Uterus (tissue), 4 donors: ENCODE measurements around the gene PID1. TPM values are rescaled to one million over a fixed set of nuclear protein-coding genes. Genes with fewer than 3 reads are reported as not detected.

Experiments used
- DNase-seq, 2 donors: peaks; one replicate each; pipeline ENCODE4 v3.0.0-alpha.2; 2019 to 2020
- H3K27ac ChIP-seq, 2 donors: fragments of 200-600 bp; sonication (generic); 1 replicate in 1 of 2; 2 replicates in 1 of 2; pipeline ENCODE4 v1.5.1; 2016 to 2018
- H3K27me3 ChIP-seq, 2 donors: fragments of 200-600 bp; sonication (generic); one replicate each; pipeline ENCODE4 v1.5.1; 2018 to 2019; ENCODE audit warnings: control low read depth in 1 of 2
- H3K36me3 ChIP-seq, 2 donors: fragments of 200-600 bp; sonication (generic); one replicate each; pipeline ENCODE4 v1.5.1; 2019; ENCODE audit warnings: control low read depth in 1 of 2
- H3K4me1 ChIP-seq, 2 donors: fragments of 200-600 bp; sonication (generic); one replicate each; pipeline ENCODE4 v1.5.1; 2018 to 2019; ENCODE audit warnings: control low read depth in 1 of 2
- H3K4me3 ChIP-seq, 2 donors: fragments of 200-600 bp; sonication (generic); 1 replicate in 1 of 2; 2 replicates in 1 of 2; pipeline ENCODE4 v1.5.1; 2018 to 2019; ENCODE audit warnings: mild to moderate bottlenecking in 1 of 2
- H3K9me3 ChIP-seq, 2 donors: fragments of 200-600 bp; sonication (generic); one replicate each; pipeline ENCODE4 v1.5.1; 2019; ENCODE audit warnings: control low read depth in 1 of 2
- CTCF ChIP-seq, 4 experiments: fragments of 200-600 bp in 2 of 4; fragments of 450-650 bp in 2 of 4; sonication (generic) in 2 of 4; IDR thresholded peaks; one replicate each; pipeline ENCODE4 v1.5.1; 2016 to 2019; ENCODE audit warnings: antibody characterized with exemption in 4 of 4, mild to moderate bottlenecking in 2 of 4, moderate library complexity in 1 of 4
- POLR2A ChIP-seq, 2 donors: fragments of 450-650 bp; IDR thresholded peaks; one replicate each; pipeline ENCODE4 v1.6.1; 2016; ENCODE audit warnings: antibody characterized with exemption in 2 of 2, mild to moderate bottlenecking in 1 of 2, moderate library complexity in 1 of 2
- intact Hi-C: fragments of 100-400 bp; cut with DNase I; formaldehyde crosslinking; loops from one replicate; pipeline ENCODE4 v1.15.1; 2023; ENCODE audit warnings: low total_unique reads
- total RNA-seq, 4 donors: library from RNA; depleted of rRNA in 3 of 4; stranded (reverse); fragments of >200 nt in 3 of 4; gene quantifications; one replicate each; pipeline versions ENCODE4 v1.1.0 to v1.2.4, GENCODE V29; 2014 to 2023
- donor health status: DM: yes; HTN: yes; CAD: no.

The PID1 gene
- total RNA-seq, 4 donors from 2014 or later, result 26.4 to 48.5 (median 37.1) TPM

DNA sequence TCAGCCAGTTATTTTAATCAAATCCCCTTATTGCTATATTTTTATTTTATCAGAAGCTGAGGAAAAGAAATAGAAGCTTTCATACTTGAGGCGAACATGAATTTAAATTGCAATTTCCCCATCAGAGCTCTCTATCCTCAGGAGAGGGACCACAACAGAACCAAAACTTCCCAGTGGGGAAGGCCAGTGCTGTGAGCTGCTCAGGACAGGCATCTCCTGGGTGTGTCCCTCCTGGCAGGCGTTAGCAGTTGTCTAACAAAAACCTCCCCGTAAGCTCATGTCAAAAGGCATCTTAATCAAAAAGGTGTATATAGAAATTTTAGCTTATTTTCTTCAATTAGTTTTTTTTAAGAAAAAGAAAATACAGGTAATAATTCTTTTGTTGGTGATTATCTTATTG, 93.0 kb downstream of the PID1 start:
- DNase-seq, result no peak
- H3K36me3 ChIP-seq, result no peaks in the 10 kb centered on the region
- intact Hi-C loops, result no loop called here
- no peak overlapping the region for H3K27ac ChIP-seq
- no peaks in the 10 kb centered on the region for H3K27me3 ChIP-seq
- no peaks in the 10 kb centered on the region for H3K9me3 ChIP-seq
- H3K4me3 ChIP-seq, result no peak overlapping the region
- H3K4me1 ChIP-seq, result no peaks in the 10 kb centered on the region
- TF ChIP-seq CTCF (IDR thresholded peaks at IDR 0.05), result no peak
- TF ChIP-seq POLR2A (IDR thresholded peaks at IDR 0.05), result no peak

- Histone ChIP-seq H3K27me3 (no peaks in the 10 kb centered on the region), H3K27ac (no peak overlapping the region), H3K36me3 (no peaks in the 10 kb centered on the region), H3K4me1 (no peaks in the 10 kb centered on the region), H3K9me3 (no peaks in the 10 kb centered on the region), H3K4me3 (no peak overlapping the region)
- DNase-seq, result no peak
- intact Hi-C loops, result no loop called here
- TF ChIP-seq POLR2A (IDR thresholded peaks at IDR 0.05) (no peak), CTCF (IDR thresholded peaks at IDR 0.05) (no peak)
Observed at GRCh38 chr2:229176136-229176535, 95.0 kb downstream of the PID1 start.

DNA sequence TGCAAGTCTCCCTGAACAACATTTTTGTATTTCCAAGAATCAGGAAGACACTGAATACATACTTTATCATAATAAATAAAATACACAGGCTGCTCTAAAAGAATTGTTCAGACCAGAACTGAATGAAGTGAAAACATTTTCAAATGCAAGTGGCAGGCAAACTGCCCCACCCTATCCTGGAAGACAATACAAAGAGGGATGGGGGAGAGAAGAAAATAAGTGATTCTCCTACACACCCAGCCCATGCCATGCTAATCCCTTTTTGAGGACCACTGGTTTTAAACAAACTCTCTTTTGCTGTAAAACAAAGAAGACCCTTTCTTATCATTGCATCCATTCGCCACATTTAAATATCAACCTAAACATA, 95.6 kb downstream of the PID1 start:
- Histone ChIP-seq H3K36me3 (no peaks in the 10 kb centered on the region), H3K27ac (no peak overlapping the region), H3K4me3 (no peak overlapping the region), H3K27me3 (no peaks in the 10 kb centered on the region), H3K4me1 (no peaks in the 10 kb centered on the region), H3K9me3 (no peaks in the 10 kb centered on the region)
- DNase-seq, result no peak
- intact Hi-C loops, result no loop called here
- TF ChIP-seq POLR2A (IDR thresholded peaks at IDR 0.05) (no peak), CTCF (IDR thresholded peaks at IDR 0.05) (no peak)

DNA sequence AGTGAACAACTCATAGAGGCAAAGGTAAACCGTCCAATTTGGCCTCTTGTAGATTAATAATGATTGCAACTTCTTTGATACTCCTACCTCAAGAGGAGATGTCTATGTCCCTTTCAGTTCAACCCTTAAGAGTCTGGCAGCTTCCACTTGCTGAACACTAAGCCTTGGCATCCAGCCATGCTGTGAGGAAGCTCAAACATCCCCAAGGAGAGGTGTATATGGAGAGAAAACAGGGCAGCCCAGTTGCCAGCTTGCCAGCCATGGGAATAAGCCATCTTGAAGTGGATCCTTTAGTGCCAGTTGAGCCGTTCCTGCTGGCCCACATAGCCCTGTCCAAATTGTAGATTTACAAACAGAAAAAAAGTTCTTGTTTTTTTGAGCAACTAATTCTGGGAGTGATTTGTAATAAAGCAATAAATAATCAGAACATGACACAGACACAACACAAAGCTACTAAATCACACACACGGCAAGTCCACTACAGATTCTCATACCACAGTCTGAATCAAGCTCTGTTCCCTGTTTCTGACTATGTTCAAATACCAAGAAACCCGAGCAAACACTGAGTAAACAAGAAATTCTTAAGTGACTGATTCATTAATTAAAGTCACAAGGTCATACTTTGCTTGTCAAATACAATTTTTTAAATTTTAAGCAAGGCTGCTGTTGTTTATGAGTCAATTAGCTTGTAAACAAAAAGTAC, 96.1 kb downstream of the PID1 start:
- H3K27ac ChIP-seq, result no peak overlapping the region

More for the DNA sequence above, 96.1 kb downstream of the PID1 start:
- intact Hi-C loops, result no loop called here
- no peak overlapping the region for H3K4me3 ChIP-seq
- no peaks in the 10 kb centered on the region for H3K27me3 ChIP-seq
- no peaks in the 10 kb centered on the region for H3K4me1 ChIP-seq
- H3K9me3 ChIP-seq, result no peaks in the 10 kb centered on the region
- no peak for TF ChIP-seq CTCF (IDR thresholded peaks at IDR 0.05)
- no peak for TF ChIP-seq POLR2A (IDR thresholded peaks at IDR 0.05)
- H3K36me3 ChIP-seq, result no peaks in the 10 kb centered on the region
- DNase-seq, result peak in 1 of 2 donors; percentile 19
